ENCODE measurements around the gene NCKAP5.
"Not testable (repeated sequence)": the region's sequence is repeated elsewhere in the genome, so short reads cannot be mapped to it uniquely, and the experiment has no call there.

The NCKAP5 gene

GRCh38 chr2:133522204-133522603 lies 46.1 kb downstream of the NCKAP5 start:
- DNase-seq (ENCODE audit: low read depth): no peak

GRCh38 chr2:133521146-133521745 lies 47.0 kb downstream of the NCKAP5 start:
- DNase-seq (ENCODE audit: low read depth): no peak

- not testable (repeated sequence) for DNase-seq (ENCODE audit: low read depth)
These were observed 48.6 kb downstream of the NCKAP5 start for GRCh38 chr2:133519677-133520076.

GRCh38 chr2:133518700-133519344 lies 49.4 kb downstream of the NCKAP5 start:
- DNase-seq (ENCODE audit: low read depth): no peak

- DNase-seq (ENCODE audit: low read depth): no peak
These were observed 50.4 kb downstream of the NCKAP5 start for GRCh38 chr2:133517876-133518275.

GRCh38 chr2:133516405-133517026 lies 51.7 kb downstream of the NCKAP5 start:
- DNase-seq (ENCODE audit: low read depth): no peak

GRCh38 chr2:133515271-133515670 lies 53.0 kb downstream of the NCKAP5 start:
- no peak for DNase-seq (ENCODE audit: low read depth)

GRCh38 chr2:133513893-133514292 lies 54.4 kb downstream of the NCKAP5 start:
- DNase-seq (ENCODE audit: low read depth): no peak

- DNase-seq (ENCODE audit: low read depth): no peak
These were observed 56.1 kb downstream of the NCKAP5 start for GRCh38 chr2:133512121-133512520.

- no peak for DNase-seq (ENCODE audit: low read depth)
These were observed 56.6 kb downstream of the NCKAP5 start for GRCh38 chr2:133511679-133512078.

- no peak for DNase-seq (ENCODE audit: low read depth)
These were observed 58.5 kb downstream of the NCKAP5 start for GRCh38 chr2:133509777-133510176.

- DNase-seq (ENCODE audit: low read depth): no peak
These were observed 59.6 kb downstream of the NCKAP5 start for GRCh38 chr2:133508546-133509165.

- DNase-seq (ENCODE audit: low read depth): no peak
These were observed 61.3 kb downstream of the NCKAP5 start for GRCh38 chr2:133506996-133507395.

- peak; percentile 65 for DNase-seq (ENCODE audit: low read depth)
These were observed 63.4 kb downstream of the NCKAP5 start for GRCh38 chr2:133504566-133505505.

GRCh38 chr2:133503927-133504326 lies 64.3 kb downstream of the NCKAP5 start:
- DNase-seq (ENCODE audit: low read depth): no peak

- no peak for DNase-seq (ENCODE audit: low read depth)
These were observed 64.9 kb downstream of the NCKAP5 start for GRCh38 chr2:133503323-133503722.

GRCh38 chr2:133502678-133503077 lies 65.6 kb downstream of the NCKAP5 start:
- DNase-seq (ENCODE audit: low read depth): no peak

- DNase-seq (ENCODE audit: low read depth): no peak
These were observed 67.3 kb downstream of the NCKAP5 start for GRCh38 chr2:133500917-133501316.

GRCh38 chr2:133498662-133499585 lies 69.3 kb downstream of the NCKAP5 start:
- no peak for DNase-seq (ENCODE audit: low read depth)

- no peak for DNase-seq (ENCODE audit: low read depth)
These were observed 70.2 kb downstream of the NCKAP5 start for GRCh38 chr2:133497951-133498565.

Data from HS-27A (cell line).